Omental fat pad (tissue), 4 donors: ENCODE results near the gene ZFYVE28. TPM values are rescaled to one million over a fixed set of nuclear protein-coding genes. Genes with fewer than 3 reads are reported as not detected.

Experiments
- ATAC-seq: fragments of 150-250 bp; one replicate; pipeline ENCODE4 v1.9.1; 2016; ENCODE audit warnings: mild to moderate bottlenecking, moderate library complexity; ENCODE audit not compliant: low FRiP score
- DNase-seq: peaks from one replicate; pipeline ENCODE4 v3.0.0-alpha.2; 2019; ENCODE audit warnings: low spot score
- total RNA-seq, 4 donors: library from RNA; depleted of rRNA; stranded (reverse); fragments of >200 nt; gene quantifications; one replicate each; pipeline ENCODE4 v1.1.0, GENCODE V29; 2016
- TF ChIP-seq, protein P1 (sequence below), 3 donors: fragments of 450-650 bp; IDR thresholded peaks; one replicate each; pipeline ENCODE4 v1.5.1; 2016 to 2017; ENCODE audit warnings: antibody characterized with exemption in 3 of 3, mild to moderate bottlenecking in 3 of 3, moderate library complexity in 2 of 3

The ZFYVE28 gene
- total RNA-seq, 4 donors from 2014 or later, result 7.1 to 24.5 (median 16.7) TPM

DNA sequence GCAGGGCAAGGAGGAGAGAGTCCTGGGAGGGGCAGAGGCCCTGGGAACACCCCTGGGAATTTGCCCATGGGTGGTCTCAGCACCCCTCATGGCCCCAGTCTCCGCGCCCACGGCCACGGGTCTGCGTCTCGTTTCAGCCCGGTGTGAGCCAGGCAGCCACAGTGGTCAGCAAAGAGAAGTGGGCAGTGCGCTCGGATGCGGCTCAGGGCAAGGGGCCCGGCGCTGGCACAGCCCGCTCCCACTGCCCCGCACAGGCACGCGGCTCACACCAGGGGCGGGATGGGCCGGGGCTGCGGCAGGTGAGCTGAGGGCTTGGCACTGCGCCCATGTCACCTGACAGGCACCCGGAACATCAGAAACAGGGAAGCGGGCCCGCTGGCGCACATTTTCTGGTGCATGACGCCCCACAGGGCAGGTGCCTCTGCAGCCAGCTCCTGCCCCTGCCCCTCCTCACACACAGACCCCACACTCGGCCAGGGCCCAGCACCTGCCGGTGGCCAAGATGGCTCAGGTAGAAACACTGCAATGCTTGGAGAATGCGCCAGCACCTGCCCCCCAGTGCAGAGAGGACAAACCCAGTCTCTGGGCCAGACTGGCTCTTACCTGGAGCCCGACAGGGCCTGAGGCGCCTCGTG, 114.6 kb downstream of the ZFYVE28 start:
- ATAC-seq (no peak), DNase-seq (no peak)
- TF ChIP-seq, protein P1, sequence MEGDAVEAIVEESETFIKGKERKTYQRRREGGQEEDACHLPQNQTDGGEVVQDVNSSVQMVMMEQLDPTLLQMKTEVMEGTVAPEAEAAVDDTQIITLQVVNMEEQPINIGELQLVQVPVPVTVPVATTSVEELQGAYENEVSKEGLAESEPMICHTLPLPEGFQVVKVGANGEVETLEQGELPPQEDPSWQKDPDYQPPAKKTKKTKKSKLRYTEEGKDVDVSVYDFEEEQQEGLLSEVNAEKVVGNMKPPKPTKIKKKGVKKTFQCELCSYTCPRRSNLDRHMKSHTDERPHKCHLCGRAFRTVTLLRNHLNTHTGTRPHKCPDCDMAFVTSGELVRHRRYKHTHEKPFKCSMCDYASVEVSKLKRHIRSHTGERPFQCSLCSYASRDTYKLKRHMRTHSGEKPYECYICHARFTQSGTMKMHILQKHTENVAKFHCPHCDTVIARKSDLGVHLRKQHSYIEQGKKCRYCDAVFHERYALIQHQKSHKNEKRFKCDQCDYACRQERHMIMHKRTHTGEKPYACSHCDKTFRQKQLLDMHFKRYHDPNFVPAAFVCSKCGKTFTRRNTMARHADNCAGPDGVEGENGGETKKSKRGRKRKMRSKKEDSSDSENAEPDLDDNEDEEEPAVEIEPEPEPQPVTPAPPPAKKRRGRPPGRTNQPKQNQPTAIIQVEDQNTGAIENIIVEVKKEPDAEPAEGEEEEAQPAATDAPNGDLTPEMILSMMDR (IDR thresholded peaks at IDR 0.05), result no peak

- DNase-seq (no peak), ATAC-seq (peak; percentile 11)
- TF ChIP-seq, protein P1 (IDR thresholded peaks at IDR 0.05), result no peak
Measured at GRCh38 chr4:2303121-2303685, 115.2 kb downstream of the ZFYVE28 start.

- DNase-seq (no peak), ATAC-seq (no peak)
- TF ChIP-seq, protein P1 (IDR thresholded peaks at IDR 0.05), result no peak
Measured at GRCh38 chr4:2302387-2303119, 115.9 kb downstream of the ZFYVE28 start.

DNA sequence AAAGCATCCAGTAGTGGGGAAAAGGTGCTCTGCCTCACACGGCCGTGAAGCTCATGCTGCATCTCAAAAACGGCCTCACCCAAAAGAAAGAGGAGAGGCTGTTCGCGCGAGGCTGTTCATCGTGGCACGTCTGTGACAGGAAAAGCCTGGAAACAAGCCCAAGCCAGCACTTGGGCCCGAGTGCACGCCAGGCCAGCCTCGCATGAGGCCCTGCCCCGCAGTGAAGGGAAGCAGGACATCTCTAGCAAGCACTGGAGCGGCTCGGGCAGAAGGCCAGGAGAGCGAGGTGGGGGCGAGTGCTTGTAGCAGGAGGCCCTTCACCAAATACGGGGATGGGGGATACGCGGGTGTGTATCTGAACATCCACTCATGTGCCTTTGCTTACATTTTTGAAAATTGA, 116.6 kb downstream of the ZFYVE28 start:
- no peak for ATAC-seq
- no peak for DNase-seq
- TF ChIP-seq, protein P1 (IDR thresholded peaks at IDR 0.05), result no peak

GRCh38 chr4:2301225-2301642, 117.2 kb downstream of the ZFYVE28 start:
- no peak for DNase-seq
- no peak for ATAC-seq
- TF ChIP-seq, protein P1 (IDR thresholded peaks at IDR 0.05), result no peak

- TF ChIP-seq, protein P1 (IDR thresholded peaks at IDR 0.05), result no peak
- ATAC-seq, result no peak
- DNase-seq, result no peak
Measured at GRCh38 chr4:2300431-2301224, 117.8 kb downstream of the ZFYVE28 start.
